WTC11 (cell line): ENCODE measurements around the gene DRD5. TPM values are rescaled to one million over a fixed set of nuclear protein-coding genes. Genes with fewer than 3 reads are reported as not detected.

ENCODE experiments used
- ATAC-seq: fragments of 200-7000 bp; cut with Tn5 transposase; 2 replicates; pipeline ENCODE4 v1.10.0; 2021; ENCODE audit warnings: mild to moderate bottlenecking, moderate library complexity
- CTCF ChIA-PET: fragments of 300-600 bp; sonication (Branson Sonifier 250); formaldehyde crosslinking; loops from one replicate; lab custom pipeline; 2021; ENCODE audit warnings: antibody characterized with exemption; lab: Charles Lee
- POLR2A ChIA-PET: fragments of 350-600 bp; sonication (Branson Sonifier 250); formaldehyde crosslinking; loops from one replicate; lab custom pipeline; 2021; ENCODE audit warnings: antibody characterized with exemption; lab: Charles Lee
- DNase-seq: peaks from one replicate; pipeline ENCODE4 v3.0.0; 2021; ENCODE audit warnings: low spot score
- H3K27ac Mint-ChIP-seq: 2 replicates; pipeline ENCODE4 v1.8.0; 2021; ENCODE audit warnings: mixed read lengths
- H3K27me3 Mint-ChIP-seq: 2 replicates; pipeline ENCODE4 v1.8.0; 2021; ENCODE audit warnings: low read depth, mild to moderate bottlenecking, moderate library complexity, mixed read lengths
- H3K36me3 Mint-ChIP-seq: 2 replicates; pipeline ENCODE4 v1.8.0; 2021; ENCODE audit warnings: mixed read lengths
- H3K4me1 Mint-ChIP-seq: 2 replicates; pipeline ENCODE4 v1.8.0; 2022; ENCODE audit warnings: mixed read lengths
- H3K4me3 Mint-ChIP-seq: 2 replicates; pipeline ENCODE4 v1.8.0; 2021; ENCODE audit warnings: mild to moderate bottlenecking, moderate library complexity, mixed read lengths
- H3K9me3 Mint-ChIP-seq: 2 replicates; pipeline ENCODE4 v1.8.0; 2021; ENCODE audit warnings: mixed read lengths
- ATF1 ChIP-seq: sonication (generic); formaldehyde crosslinking; IDR thresholded peaks from 2 replicates; pipeline ENCODE4 v1.8.1; 2023; ENCODE audit warnings: mild to moderate bottlenecking, moderate library complexity, missing genetic modification reagents
- HMGA2 ChIP-seq: fragments of 250-450 bp; sonication (Bioruptor Pico); IDR thresholded peaks from 2 replicates; pipeline ENCODE4 v1.4.0; 2021; ENCODE audit warnings: mild to moderate bottlenecking, moderate library complexity
- NFE2L1 ChIP-seq: sonication (generic); formaldehyde crosslinking; IDR thresholded peaks from 2 replicates; pipeline ENCODE4 v1.8.1; 2023; ENCODE audit warnings: missing genetic modification reagents
- NFYB ChIP-seq: sonication (generic); formaldehyde crosslinking; conservative IDR thresholded peaks from 2 replicates; pipeline ENCODE4 v1.8.0; 2022; ENCODE audit warnings: low read depth, missing genetic modification reagents
- SMAD4 ChIP-seq: sonication (generic); formaldehyde crosslinking; IDR thresholded peaks from 2 replicates; pipeline ENCODE4 v1.8.0; 2022; ENCODE audit warnings: mild to moderate bottlenecking, missing genetic modification reagents
- TCF7 ChIP-seq: sonication (generic); formaldehyde crosslinking; IDR thresholded peaks from 2 replicates; pipeline ENCODE4 v1.8.0; 2022; ENCODE audit warnings: mild to moderate bottlenecking, low read depth, missing genetic modification reagents, moderate library complexity
- TEAD1 ChIP-seq: sonication (generic); formaldehyde crosslinking; IDR thresholded peaks from 2 replicates; pipeline ENCODE4 v1.8.0; 2022; ENCODE audit warnings: mild to moderate bottlenecking, missing genetic modification reagents
- TP53 ChIP-seq: sonication (generic); formaldehyde crosslinking; IDR thresholded peaks from 2 replicates; pipeline ENCODE4 v1.8.1; 2023; ENCODE audit warnings: mild to moderate bottlenecking, missing genetic modification reagents
- ZNF138 ChIP-seq: sonication (generic); formaldehyde crosslinking; conservative IDR thresholded peaks from 2 replicates; pipeline ENCODE4 v1.8.1; 2022; ENCODE audit warnings: mild to moderate bottlenecking, moderate library complexity, missing genetic modification reagents
- total RNA-seq: library from RNA; stranded (reverse); gene quantifications from 3 replicates; pipeline ENCODE4 v1.2.3, GENCODE V29; 2021
- TF ChIP-seq, protein P1 (sequence below): fragments of 250-450 bp; sonication (Bioruptor Pico); IDR thresholded peaks from 2 replicates; pipeline ENCODE4 v1.9.0; 2021; ENCODE audit warnings: mild to moderate bottlenecking, borderline replicate concordance
- TF ChIP-seq, protein P2 (sequence below): sonication (generic); formaldehyde crosslinking; IDR thresholded peaks from 2 replicates; pipeline ENCODE4 v1.8.1; 2023; ENCODE audit warnings: mild to moderate bottlenecking, missing genetic modification reagents, moderate library complexity
- TF ChIP-seq, protein P3 (sequence below): sonication (generic); formaldehyde crosslinking; IDR thresholded peaks from 2 replicates; pipeline ENCODE4 v1.8.0; 2022; ENCODE audit warnings: mild to moderate bottlenecking, missing genetic modification reagents
- TF ChIP-seq, protein P4 (sequence below): sonication (generic); formaldehyde crosslinking; IDR thresholded peaks from 2 replicates; pipeline ENCODE4 v1.8.1; 2023; ENCODE audit warnings: mild to moderate bottlenecking, missing genetic modification reagents
- TF ChIP-seq, protein P5 (sequence below): fragments of 250-450 bp; sonication (Bioruptor Pico); IDR thresholded peaks from 2 replicates; pipeline ENCODE4 v2.1.2; 2022; ENCODE audit warnings: mild to moderate bottlenecking, moderate library complexity
- TF ChIP-seq, protein P6 (sequence below): sonication (generic); formaldehyde crosslinking; IDR thresholded peaks from 2 replicates; pipeline ENCODE4 v1.8.1; 2022; ENCODE audit warnings: mild to moderate bottlenecking, moderate library complexity, missing genetic modification reagents
- TF ChIP-seq, protein P7 (sequence below): sonication (generic); formaldehyde crosslinking; IDR thresholded peaks from 2 replicates; pipeline ENCODE4 v1.8.0; 2022; ENCODE audit warnings: mild to moderate bottlenecking, missing genetic modification reagents
- TF ChIP-seq, protein P8 (sequence below): fragments of 250-450 bp; sonication (Bioruptor Pico); conservative IDR thresholded peaks from 2 replicates; pipeline ENCODE4 v1.9.0; 2021; ENCODE audit warnings: mild to moderate bottlenecking

Gene DRD5
- total RNA-seq, 1 experiment from 2014 or later: 0.07 TPM

DNA sequence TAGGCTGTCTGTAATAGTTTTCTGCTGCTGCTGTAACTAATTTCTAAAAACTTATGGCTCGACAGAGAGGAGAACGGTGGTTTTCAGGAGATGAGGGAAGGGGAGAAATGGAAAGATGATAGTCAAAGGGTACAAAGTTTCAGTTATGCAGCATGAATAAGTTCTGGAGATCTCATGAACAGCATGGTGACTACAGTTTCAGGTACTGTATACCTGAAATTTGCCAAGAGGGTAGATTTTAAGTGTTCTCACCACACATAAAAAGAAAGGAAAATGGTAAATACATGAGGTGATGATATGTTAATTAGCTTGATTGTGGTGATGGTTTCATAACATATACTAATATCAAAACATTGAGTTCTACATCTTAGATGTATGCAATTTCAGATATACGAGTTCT is 34.9 kb downstream of the DRD5 start:
- DNase-seq: no peak
- no peak for ATAC-seq
- H3K27me3 Mint-ChIP-seq: peaks cover 9% of the 10 kb centered on the region
- peaks cover 4% of the 10 kb centered on the region; the same call in 1 of the 2 replicates for H3K4me1 Mint-ChIP-seq
- ChIA-PET CTCF (no interaction called here), POLR2A (no interaction called here)
- no peak overlapping the region for H3K27ac Mint-ChIP-seq
- H3K36me3 Mint-ChIP-seq: no peaks in the 10 kb centered on the region
- H3K4me3 Mint-ChIP-seq: no peak overlapping the region
- TF ChIP-seq TCF7 (no peak), NFE2L1 (no peak)
- peaks cover 9% of the 10 kb centered on the region for H3K9me3 Mint-ChIP-seq

- no peaks in the 10 kb centered on the region for H3K36me3 Mint-ChIP-seq
- no peak overlapping the region for H3K4me3 Mint-ChIP-seq
- H3K27me3 Mint-ChIP-seq: peaks cover 5% of the 10 kb centered on the region
- DNase-seq: no peak
- ATAC-seq: no peak
- no peaks in the 10 kb centered on the region for H3K4me1 Mint-ChIP-seq
- POLR2A ChIA-PET: no interaction called here
- peaks cover 4% of the 10 kb centered on the region for H3K9me3 Mint-ChIP-seq
- TF ChIP-seq, protein P1, sequence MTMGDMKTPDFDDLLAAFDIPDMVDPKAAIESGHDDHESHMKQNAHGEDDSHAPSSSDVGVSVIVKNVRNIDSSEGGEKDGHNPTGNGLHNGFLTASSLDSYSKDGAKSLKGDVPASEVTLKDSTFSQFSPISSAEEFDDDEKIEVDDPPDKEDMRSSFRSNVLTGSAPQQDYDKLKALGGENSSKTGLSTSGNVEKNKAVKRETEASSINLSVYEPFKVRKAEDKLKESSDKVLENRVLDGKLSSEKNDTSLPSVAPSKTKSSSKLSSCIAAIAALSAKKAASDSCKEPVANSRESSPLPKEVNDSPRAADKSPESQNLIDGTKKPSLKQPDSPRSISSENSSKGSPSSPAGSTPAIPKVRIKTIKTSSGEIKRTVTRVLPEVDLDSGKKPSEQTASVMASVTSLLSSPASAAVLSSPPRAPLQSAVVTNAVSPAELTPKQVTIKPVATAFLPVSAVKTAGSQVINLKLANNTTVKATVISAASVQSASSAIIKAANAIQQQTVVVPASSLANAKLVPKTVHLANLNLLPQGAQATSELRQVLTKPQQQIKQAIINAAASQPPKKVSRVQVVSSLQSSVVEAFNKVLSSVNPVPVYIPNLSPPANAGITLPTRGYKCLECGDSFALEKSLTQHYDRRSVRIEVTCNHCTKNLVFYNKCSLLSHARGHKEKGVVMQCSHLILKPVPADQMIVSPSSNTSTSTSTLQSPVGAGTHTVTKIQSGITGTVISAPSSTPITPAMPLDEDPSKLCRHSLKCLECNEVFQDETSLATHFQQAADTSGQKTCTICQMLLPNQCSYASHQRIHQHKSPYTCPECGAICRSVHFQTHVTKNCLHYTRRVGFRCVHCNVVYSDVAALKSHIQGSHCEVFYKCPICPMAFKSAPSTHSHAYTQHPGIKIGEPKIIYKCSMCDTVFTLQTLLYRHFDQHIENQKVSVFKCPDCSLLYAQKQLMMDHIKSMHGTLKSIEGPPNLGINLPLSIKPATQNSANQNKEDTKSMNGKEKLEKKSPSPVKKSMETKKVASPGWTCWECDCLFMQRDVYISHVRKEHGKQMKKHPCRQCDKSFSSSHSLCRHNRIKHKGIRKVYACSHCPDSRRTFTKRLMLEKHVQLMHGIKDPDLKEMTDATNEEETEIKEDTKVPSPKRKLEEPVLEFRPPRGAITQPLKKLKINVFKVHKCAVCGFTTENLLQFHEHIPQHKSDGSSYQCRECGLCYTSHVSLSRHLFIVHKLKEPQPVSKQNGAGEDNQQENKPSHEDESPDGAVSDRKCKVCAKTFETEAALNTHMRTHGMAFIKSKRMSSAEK (CRISPR knock-in tag): no peak
- TF ChIP-seq TEAD1 (CRISPR knock-in tag): no peak
- TF ChIP-seq HMGA2 (CRISPR knock-in tag): no peak
- no peak for TF ChIP-seq SMAD4 (CRISPR knock-in tag)
- TF ChIP-seq, protein P2, sequence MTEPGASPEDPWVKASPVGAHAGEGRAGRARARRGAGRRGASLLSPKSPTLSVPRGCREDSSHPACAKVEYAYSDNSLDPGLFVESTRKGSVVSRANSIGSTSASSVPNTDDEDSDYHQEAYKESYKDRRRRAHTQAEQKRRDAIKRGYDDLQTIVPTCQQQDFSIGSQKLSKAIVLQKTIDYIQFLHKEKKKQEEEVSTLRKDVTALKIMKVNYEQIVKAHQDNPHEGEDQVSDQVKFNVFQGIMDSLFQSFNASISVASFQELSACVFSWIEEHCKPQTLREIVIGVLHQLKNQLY (CRISPR knock-in tag): no peak
- TF ChIP-seq, protein P3, sequence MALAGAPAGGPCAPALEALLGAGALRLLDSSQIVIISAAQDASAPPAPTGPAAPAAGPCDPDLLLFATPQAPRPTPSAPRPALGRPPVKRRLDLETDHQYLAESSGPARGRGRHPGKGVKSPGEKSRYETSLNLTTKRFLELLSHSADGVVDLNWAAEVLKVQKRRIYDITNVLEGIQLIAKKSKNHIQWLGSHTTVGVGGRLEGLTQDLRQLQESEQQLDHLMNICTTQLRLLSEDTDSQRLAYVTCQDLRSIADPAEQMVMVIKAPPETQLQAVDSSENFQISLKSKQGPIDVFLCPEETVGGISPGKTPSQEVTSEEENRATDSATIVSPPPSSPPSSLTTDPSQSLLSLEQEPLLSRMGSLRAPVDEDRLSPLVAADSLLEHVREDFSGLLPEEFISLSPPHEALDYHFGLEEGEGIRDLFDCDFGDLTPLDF (CRISPR knock-in tag): no peak
- no peak for TF ChIP-seq TP53 (CRISPR knock-in tag)
- TF ChIP-seq, protein P4, sequence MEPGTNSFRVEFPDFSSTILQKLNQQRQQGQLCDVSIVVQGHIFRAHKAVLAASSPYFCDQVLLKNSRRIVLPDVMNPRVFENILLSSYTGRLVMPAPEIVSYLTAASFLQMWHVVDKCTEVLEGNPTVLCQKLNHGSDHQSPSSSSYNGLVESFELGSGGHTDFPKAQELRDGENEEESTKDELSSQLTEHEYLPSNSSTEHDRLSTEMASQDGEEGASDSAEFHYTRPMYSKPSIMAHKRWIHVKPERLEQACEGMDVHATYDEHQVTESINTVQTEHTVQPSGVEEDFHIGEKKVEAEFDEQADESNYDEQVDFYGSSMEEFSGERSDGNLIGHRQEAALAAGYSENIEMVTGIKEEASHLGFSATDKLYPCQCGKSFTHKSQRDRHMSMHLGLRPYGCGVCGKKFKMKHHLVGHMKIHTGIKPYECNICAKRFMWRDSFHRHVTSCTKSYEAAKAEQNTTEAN: no peak
- TF ChIP-seq, protein P5, sequence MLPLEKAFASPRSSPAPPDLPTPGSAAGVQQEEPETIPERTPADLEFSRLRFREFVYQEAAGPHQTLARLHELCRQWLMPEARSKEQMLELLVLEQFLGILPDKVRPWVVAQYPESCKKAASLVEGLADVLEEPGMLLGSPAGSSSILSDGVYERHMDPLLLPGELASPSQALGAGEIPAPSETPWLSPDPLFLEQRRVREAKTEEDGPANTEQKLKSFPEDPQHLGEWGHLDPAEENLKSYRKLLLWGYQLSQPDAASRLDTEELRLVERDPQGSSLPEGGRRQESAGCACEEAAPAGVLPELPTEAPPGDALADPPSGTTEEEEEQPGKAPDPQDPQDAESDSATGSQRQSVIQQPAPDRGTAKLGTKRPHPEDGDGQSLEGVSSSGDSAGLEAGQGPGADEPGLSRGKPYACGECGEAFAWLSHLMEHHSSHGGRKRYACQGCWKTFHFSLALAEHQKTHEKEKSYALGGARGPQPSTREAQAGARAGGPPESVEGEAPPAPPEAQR (CRISPR knock-in tag): no peak
- TF ChIP-seq, protein P6, sequence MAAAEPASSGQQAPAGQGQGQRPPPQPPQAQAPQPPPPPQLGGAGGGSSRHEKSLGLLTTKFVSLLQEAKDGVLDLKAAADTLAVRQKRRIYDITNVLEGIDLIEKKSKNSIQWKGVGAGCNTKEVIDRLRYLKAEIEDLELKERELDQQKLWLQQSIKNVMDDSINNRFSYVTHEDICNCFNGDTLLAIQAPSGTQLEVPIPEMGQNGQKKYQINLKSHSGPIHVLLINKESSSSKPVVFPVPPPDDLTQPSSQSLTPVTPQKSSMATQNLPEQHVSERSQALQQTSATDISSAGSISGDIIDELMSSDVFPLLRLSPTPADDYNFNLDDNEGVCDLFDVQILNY: no peak
- TF ChIP-seq, protein P7, sequence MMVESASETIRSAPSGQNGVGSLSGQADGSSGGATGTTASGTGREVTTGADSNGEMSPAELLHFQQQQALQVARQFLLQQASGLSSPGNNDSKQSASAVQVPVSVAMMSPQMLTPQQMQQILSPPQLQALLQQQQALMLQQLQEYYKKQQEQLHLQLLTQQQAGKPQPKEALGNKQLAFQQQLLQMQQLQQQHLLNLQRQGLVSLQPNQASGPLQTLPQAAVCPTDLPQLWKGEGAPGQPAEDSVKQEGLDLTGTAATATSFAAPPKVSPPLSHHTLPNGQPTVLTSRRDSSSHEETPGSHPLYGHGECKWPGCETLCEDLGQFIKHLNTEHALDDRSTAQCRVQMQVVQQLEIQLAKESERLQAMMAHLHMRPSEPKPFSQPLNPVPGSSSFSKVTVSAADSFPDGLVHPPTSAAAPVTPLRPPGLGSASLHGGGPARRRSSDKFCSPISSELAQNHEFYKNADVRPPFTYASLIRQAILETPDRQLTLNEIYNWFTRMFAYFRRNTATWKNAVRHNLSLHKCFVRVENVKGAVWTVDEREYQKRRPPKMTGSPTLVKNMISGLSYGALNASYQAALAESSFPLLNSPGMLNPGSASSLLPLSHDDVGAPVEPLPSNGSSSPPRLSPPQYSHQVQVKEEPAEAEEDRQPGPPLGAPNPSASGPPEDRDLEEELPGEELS: no peak
- TF ChIP-seq ATF1 (CRISPR knock-in tag): no peak
- TF ChIP-seq NFYB: no peak
- TF ChIP-seq, protein P8, sequence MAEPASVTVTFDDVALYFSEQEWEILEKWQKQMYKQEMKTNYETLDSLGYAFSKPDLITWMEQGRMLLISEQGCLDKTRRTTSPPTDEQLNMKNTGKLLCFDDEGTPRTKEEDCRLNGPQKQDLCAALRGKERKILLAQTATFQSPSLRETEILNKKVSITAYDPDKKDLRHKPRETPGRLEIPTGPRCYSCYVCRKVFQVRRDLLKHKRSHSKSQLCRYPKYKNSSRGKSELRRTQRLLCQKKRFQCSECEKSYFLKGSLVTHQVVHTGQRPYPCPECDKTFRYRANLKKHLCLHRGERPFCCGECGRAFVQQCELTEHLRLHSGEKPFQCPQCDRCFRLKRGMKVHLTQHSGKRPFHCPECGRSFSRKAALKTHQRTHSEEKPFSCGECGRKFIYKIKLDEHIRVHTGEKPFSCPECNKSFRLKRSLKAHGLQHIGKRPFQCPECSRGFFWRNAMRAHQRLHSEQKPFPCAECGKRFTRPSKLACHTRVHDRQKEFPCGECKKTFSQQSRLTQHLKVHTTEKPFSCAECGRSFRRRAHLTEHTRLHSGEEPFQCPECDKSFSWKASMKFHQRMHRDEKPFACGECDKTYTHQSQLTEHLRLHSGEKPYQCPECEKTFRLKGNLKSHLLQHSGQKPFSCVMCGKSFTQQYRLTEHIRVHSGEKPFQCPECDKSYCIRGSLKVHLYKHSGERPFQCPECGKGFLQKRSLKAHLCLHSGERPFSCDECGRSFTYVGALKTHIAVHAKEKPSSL (CRISPR knock-in tag): no peak
- TF ChIP-seq NFE2L1: no peak
- no peak for TF ChIP-seq ZNF138 (CRISPR knock-in tag)
- CTCF ChIA-PET: interaction anchor here (1.9 kb wide), 1 partner anchor 56 kb away, joined by 3 read pairs; no protein-coding TSS in a partner anchor
- H3K27ac Mint-ChIP-seq: no peak overlapping the region
Observed at GRCh38 chr4:9820343-9820742, 38.9 kb downstream of the DRD5 start.
